SU-DHL-6 (cell line): Measurements from ENCODE around the gene MCOLN3.

Experiments
- H2AFZ ChIP-seq: fragments of 200-600 bp; sonication (generic); 2 replicates; pipeline ENCODE4 v1.6.1; 2014; ENCODE audit warnings: low read depth, mild to moderate bottlenecking, moderate library complexity, mixed read lengths, antibody characterized with exemption, low read length; ENCODE audit not compliant: severe bottlenecking
- H3F3A ChIP-seq: fragments of 200-600 bp; shearing (Covaris generic); 2 replicates; pipeline ENCODE4 v1.6.0; 2016; ENCODE audit warnings: antibody characterized with exemption, mild to moderate bottlenecking; ENCODE audit not compliant: insufficient read depth
- H3K27ac ChIP-seq: fragments of 200-600 bp; sonication (generic); 2 replicates; pipeline ENCODE4 v1.5.1; 2016; ENCODE audit warnings: low read depth, mild to moderate bottlenecking, low read length, moderate library complexity, mixed read lengths
- H3K27me3 ChIP-seq: fragments of 200-600 bp; sonication (generic), shearing (Covaris generic); 2 replicates; pipeline ENCODE4 v1.6.0; 2014; ENCODE audit warnings: mild to moderate bottlenecking, low read length
- H3K36me3 ChIP-seq: fragments of 200-600 bp; sonication (generic); 2 replicates; pipeline ENCODE4 v1.6.1; 2014; ENCODE audit warnings: mild to moderate bottlenecking, low read length, mixed read lengths
- H3K4me2 ChIP-seq: fragments of 300-600, 200-600 bp; shearing (Covaris generic), sonication (generic); 2 replicates; pipeline ENCODE4 v1.6.0; 2014; ENCODE audit warnings: low read length, low read depth, mild to moderate bottlenecking; ENCODE audit not compliant: poor library complexity, severe bottlenecking
- H3K4me3 ChIP-seq: fragments of 200-600 bp; sonication (generic); 2 replicates; pipeline ENCODE4 v1.5.1; 2014; ENCODE audit warnings: antibody characterized with exemption, low read length, mild to moderate bottlenecking, mixed read lengths; ENCODE audit not compliant: insufficient read depth, poor library complexity, severe bottlenecking
- H3K79me2 ChIP-seq: fragments of 200-600 bp; sonication (generic); 2 replicates; pipeline ENCODE4 v1.6.1; 2014; ENCODE audit warnings: mild to moderate bottlenecking, low read length, moderate library complexity; ENCODE audit not compliant: insufficient read depth
- H3K9ac ChIP-seq: fragments of 200-600 bp; sonication (generic); 2 replicates; pipeline ENCODE4 v1.7.0; 2014; ENCODE audit warnings: mild to moderate bottlenecking, low read length
- H3K9me2 ChIP-seq: fragments of 200-600 bp; sonication (generic); replicated peaks from 2 replicates; pipeline ENCODE4 v1.6.1; 2014; ENCODE audit warnings: low read length; ENCODE audit not compliant: insufficient read depth
- H3K9me3 ChIP-seq: fragments of 200-600 bp; sonication (generic); 2 replicates; pipeline ENCODE4 v1.6.1; 2014; ENCODE audit warnings: low read length, mixed read lengths; ENCODE audit not compliant: insufficient read depth
- H4K20me1 ChIP-seq: fragments of 200-600 bp; sonication (generic); 2 replicates; pipeline ENCODE4 v1.6.1; 2014; ENCODE audit warnings: low read depth, mild to moderate bottlenecking, antibody characterized with exemption, low read length, moderate library complexity, mixed read lengths
- EZH2phosphoT487 ChIP-seq: fragments of 200-600 bp; sonication (generic), shearing (Covaris generic); conservative IDR thresholded peaks from 2 replicates; pipeline ENCODE4 v1.6.1; 2018; ENCODE audit warnings: mild to moderate bottlenecking, antibody characterized with exemption, low read length, moderate library complexity, mixed read lengths
- TF ChIP-seq, protein P1 (sequence below): fragments of 200-600 bp; sonication (generic); IDR thresholded peaks from one replicate; pipeline ENCODE4 v1.5.1; 2017; ENCODE audit warnings: antibody characterized with exemption, mild to moderate bottlenecking, low read length, moderate library complexity; ENCODE audit not compliant: insufficient read depth, poor library complexity, severe bottlenecking

Gene MCOLN3

DNA sequence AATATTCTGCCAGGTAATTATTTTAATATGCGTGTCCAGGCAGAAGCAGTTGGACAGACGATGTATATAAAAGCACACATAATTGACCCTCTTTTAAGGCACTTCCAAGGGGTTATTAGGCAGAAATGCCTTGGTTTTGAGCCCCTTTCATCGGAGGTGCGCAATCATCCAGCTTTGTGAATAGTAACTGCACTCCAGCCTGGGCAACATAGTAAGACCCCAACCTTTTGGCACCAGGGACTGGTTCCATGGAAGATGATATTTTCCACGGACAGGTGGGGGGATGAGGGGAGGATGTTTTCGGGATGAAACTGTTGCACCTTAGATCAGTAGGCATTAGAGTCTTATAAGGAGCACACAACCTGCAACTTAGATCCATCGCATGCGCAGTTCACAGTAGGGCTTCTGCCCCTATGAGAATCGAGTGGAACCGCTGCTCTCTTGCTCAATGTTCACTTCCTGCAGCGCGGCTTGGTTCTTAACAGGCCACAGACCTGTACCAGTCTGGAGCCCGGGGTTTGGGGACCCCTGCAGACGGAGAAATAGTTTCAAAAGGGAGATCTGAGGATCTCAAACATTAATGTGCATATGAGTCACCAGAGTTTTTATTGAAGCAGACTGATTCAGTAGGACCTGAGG lies 49.5 kb downstream of the MCOLN3 start:
- Histone ChIP-seq H3K9ac (no peak overlapping the region), H2AFZ (no peak overlapping the region), H3K27me3 (no peaks in the 10 kb centered on the region), H3K36me3 (no peaks in the 10 kb centered on the region), H3K27ac (no peak overlapping the region), H3K4me2 (no peak overlapping the region), H4K20me1 (no peaks in the 10 kb centered on the region), H3K4me3 (no peak overlapping the region), H3F3A (peaks cover 10% of the 10 kb centered on the region; the same call in 1 of the 2 replicates), H3K9me2 (no peaks in the 10 kb centered on the region), H3K79me2 (peaks cover 20% of the 10 kb centered on the region), H3K9me3 (no peaks in the 10 kb centered on the region)
- no peak for TF ChIP-seq EZH2phosphoT487
- TF ChIP-seq, protein P1, sequence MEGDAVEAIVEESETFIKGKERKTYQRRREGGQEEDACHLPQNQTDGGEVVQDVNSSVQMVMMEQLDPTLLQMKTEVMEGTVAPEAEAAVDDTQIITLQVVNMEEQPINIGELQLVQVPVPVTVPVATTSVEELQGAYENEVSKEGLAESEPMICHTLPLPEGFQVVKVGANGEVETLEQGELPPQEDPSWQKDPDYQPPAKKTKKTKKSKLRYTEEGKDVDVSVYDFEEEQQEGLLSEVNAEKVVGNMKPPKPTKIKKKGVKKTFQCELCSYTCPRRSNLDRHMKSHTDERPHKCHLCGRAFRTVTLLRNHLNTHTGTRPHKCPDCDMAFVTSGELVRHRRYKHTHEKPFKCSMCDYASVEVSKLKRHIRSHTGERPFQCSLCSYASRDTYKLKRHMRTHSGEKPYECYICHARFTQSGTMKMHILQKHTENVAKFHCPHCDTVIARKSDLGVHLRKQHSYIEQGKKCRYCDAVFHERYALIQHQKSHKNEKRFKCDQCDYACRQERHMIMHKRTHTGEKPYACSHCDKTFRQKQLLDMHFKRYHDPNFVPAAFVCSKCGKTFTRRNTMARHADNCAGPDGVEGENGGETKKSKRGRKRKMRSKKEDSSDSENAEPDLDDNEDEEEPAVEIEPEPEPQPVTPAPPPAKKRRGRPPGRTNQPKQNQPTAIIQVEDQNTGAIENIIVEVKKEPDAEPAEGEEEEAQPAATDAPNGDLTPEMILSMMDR, result no peak

DNA sequence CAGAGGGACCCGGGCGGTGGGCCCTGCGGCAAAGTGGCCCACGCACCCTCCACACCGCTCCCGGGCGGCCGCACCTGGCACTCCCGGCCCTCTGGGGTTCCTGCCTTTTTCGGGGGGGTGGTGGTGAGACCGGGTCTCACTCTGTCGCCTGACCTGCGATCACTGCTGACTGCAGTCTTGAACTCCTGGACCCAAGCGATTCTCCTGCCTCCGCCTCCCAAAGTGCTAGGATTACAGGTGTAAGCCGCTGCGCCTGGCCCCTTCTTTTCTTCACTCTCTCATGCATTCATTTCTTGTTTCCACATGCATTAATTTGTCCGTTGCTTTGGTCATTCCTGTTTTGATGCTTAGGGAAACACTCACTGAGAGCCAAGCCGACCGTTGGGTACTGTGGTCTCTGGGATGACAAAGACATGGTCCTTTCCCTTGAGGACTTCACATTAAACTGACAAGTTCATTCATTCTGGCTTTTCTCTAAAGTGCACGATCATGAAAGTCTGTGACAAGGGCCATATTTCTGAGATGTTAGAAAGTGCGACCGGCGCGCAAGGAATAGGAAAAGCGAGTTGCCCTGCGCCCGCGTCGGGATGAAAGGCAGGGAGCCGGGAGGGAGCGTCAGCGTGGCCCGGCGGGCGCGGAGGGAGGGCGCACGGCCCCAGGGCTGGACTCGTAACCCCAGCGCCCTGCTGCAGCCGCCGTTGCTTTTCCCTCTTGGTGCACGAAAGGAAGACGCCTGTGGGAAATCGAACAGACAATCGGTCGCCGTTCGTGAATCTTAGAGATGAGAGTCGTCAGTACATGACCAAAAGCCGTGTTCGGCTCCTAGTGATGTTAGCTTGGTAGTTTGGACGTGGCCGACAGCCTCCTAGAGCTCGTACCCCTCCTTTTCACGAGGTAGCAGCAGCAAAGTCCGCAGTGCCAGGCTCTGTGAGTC lies 50.4 kb downstream of the MCOLN3 start:
- Histone ChIP-seq H3K9me2 (no peaks in the 10 kb centered on the region), H4K20me1 (no peaks in the 10 kb centered on the region), H3K9ac (peak overlapping the region; percentile 73), H3K27ac (no peak overlapping the region), H3K36me3 (no peaks in the 10 kb centered on the region), H3K4me2 (peak overlapping the region; percentile 99), H3F3A (peaks cover 10% of the 10 kb centered on the region; the same call in 1 of the 2 replicates), H2AFZ (peak overlapping the region; percentile 78), H3K4me3 (peak overlapping the region; percentile 83), H3K27me3 (no peaks in the 10 kb centered on the region), H3K79me2 (peaks cover 26% of the 10 kb centered on the region), H3K9me3 (no peaks in the 10 kb centered on the region)
- TF ChIP-seq, protein P1, result no peak
- no peak for TF ChIP-seq EZH2phosphoT487

DNA sequence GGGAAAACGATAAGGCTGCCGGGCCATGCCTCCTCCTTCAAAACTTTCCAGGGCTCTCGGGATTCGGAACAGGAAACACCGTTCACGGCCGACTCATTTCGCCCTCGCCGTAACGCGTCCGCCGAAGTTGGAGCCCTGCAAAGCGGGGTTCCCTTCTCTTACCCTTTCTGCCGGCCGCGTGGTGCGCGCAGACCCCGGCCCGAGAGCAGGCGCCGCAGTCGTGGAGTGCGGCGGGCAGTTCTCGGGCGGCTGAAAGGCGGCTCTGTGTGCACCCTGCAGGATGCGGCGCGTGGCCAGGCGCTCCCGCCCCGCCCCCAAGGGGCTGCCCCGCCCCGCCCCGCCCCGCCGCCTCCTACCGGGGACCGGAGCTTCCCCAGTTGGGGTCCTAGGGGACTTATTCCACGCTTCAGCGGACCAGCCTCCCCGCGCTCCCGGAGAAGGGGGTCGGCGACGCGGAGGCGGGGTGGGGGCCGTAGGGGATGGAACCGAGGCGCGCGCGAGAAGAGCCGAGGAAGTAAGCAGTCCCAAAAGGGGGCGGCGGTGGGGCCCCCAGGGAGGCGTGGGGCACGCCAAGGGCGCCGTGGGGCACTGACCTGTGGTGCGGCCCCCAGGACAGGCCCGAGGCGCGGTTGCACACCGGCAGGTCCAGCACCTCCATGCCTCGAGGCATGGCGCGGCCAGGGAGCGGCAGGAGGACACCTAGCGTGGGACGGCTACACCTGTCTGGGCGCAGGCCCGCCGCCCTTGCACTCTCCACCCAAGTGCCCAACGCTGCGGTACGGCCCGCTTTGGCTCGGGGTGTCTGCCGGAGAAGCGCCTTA lies 51.2 kb downstream of the MCOLN3 start, which contains the start of gene MCOLN2:
MCOLN2 (minus strand) TSS at position 268 of the 821 bp plus-strand sequence; CDS start at position 27, 241 bp downstream.
- Histone ChIP-seq H3K9me3 (no peaks in the 10 kb centered on the region), H3K4me3 (peak within 1 kb of the TSS; percentile 83), H3K27ac (peak within 1 kb of the TSS; percentile 88), H2AFZ (peak within 1 kb of the TSS; percentile 85), H3K9ac (peak within 1 kb of the TSS; percentile 73), H3K4me2 (peak within 1 kb of the TSS; percentile 99), H3F3A (peaks cover 10% of the 10 kb centered on the region; the same call in 1 of the 2 replicates), H3K27me3 (no peaks in the 10 kb centered on the region), H4K20me1 (no peaks in the 10 kb centered on the region), H3K36me3 (no peaks in the 10 kb centered on the region), H3K9me2 (no peaks in the 10 kb centered on the region), H3K79me2 (peaks cover 34% of the 10 kb centered on the region)
- TF ChIP-seq, protein P1, result no peak
- no peak for TF ChIP-seq EZH2phosphoT487
